GM19193 (cell line): ENCODE results near the gene SEL1L3.

ENCODE experiments used
- POLR2A ChIP-seq: IDR thresholded peaks from 4 replicates; pipeline ENCODE4 v1.6.1; 2011; ENCODE audit not compliant: insufficient read depth, insufficient read length; ENCODE audit errors: extremely low read depth

SEL1L3 gene

DNA sequence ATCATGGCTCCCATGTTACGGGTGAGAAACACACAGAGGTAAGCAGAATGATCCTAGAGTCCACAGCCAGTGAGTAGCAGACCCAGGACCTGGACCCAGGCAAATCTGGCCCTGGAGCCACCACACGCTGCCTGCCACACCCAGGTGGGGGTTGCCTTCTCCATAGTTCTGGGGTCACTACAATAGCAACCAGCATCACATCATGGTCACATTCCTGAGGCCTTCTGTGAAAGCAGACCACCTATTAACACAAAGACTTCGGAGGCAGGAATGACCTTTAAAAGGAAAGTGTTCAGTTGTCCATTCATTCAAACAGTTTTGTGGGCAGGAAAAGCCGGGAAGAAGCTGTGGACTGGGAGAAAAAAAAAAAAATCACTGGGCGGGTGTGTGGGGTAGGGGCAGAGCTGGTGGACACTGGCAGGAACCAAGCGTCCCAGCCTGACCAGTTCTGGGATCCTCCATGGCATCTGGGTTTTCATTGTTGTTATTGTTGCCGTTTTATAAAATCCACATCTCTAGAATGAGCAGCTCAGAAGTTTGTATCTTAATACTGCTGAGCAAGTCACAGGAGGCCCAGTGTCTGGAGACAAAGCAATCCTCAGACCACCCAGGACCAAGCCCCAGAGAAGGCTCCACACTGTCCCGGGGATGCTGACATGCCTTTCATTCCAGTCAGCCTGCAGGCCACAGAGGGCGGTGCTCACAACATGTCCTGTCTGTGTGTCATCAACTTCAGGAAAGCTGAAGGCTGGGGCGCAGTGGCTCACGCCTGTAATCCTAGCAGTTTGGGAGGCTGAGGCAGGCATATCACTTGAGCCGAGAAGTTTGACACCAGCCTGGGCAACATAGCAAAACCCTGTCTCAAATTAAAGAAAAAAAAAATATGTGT lies 67.0 kb downstream of the SEL1L3 start:
- TF ChIP-seq POLR2A: no peak

GRCh38 chr4:25795091-25795490 lies 67.7 kb downstream of the SEL1L3 start:
- TF ChIP-seq POLR2A: no peak

DNA sequence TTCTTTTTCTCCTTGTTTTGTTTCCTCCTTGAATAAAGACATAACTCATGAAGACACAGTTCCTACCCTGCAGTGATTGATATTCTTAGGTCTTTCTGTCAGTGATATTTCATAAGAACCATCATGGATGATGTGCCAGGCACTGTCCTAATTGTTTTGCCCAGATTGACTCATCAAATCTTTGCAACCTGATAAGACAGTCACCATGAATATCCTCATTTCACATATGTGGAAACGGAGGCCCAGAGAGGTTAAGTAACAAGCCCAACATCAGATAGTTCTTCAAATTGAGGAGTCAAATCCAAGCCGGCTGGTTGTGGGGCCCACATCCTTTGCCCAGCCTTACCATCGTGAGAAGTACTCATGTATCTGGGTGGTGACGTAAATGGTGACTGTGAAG lies 69.9 kb downstream of the SEL1L3 start:
- TF ChIP-seq POLR2A: no peak

DNA sequence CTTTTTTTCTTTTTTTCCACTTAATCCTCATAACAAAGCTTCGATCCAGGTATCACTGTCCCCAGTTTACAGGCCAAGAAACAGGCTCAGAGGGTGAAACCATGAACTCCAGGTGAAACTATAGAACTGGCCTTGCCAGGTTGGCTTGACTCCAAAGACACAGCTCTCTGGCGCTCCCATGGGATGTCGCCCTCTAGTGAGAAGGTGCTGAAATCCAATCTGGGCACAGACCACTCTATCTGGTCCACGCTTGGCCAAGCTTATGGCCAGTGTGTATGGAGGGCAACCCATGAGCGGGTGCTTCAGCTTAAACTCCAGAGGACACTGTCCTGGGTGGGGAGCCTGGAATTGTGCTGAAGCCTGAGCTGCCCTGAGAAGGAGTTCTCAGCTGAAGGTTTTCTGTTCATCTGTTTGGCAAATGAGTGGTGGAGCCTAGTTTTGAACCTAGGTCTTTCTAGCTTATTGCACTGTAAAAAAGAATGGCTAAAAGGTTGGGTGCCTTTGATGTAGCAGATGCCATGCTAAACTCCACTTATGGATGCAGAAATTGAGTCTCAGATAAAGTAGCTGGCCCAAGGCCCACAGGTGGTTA lies 70.5 kb downstream of the SEL1L3 start:
- no peak for TF ChIP-seq POLR2A

GRCh38 chr4:25790024-25790423 lies 72.8 kb downstream of the SEL1L3 start:
- TF ChIP-seq POLR2A: no peak

- TF ChIP-seq POLR2A: no peak
Measured at GRCh38 chr4:25788703-25789238, 74.0 kb downstream of the SEL1L3 start.

DNA sequence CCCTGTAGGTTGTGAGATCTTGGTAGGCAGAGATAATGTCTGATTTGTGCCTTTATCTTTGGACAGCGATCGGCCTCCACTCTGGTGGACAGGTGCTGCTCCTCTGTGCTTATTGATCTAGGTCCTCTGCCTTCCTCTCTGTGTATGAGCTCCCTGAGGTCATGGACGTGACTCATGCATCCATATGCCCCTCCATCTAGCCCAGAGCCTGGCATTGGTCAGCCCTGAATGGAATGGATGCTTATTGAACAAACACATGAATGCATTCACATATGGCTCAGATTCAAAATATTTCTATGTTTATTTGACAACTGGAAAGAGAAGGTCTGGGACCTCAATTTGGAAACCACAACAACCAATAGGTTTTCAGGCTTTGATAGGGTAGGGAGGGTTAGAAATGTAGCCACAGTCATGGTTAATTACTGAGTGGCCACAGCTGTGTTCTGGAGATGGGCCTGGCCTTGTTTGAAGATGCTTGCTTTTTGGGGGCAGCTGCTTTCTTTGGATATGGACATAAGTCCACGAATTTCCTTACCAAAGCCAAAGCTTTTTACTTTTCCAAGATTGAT lies 76.2 kb downstream of the SEL1L3 start:
- no peak for TF ChIP-seq POLR2A

DNA sequence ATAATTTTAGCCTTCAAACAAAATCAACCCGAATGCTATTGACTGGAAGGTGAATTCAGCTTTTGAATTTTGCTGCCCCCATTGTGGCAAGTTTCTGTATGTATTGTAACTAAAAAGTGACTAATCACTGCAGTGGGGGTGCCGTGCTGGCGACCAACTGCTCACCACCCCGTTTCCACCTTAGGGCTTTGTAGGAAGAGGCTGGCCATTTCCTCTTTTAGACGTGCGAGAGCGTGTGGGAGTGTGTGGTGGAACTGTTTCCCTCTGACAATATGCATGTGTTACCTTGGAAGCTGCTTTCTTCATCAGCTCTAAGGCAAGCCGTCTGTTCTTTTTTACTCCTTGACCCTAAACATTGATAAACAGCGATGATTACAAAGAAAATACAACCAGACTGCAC lies 78.8 kb downstream of the SEL1L3 start:
- TF ChIP-seq POLR2A: no peak

- no peak for TF ChIP-seq POLR2A
Measured at GRCh38 chr4:25783126-25783525, 79.7 kb downstream of the SEL1L3 start.

GRCh38 chr4:25782482-25782881 lies 80.3 kb downstream of the SEL1L3 start:
- TF ChIP-seq POLR2A: no peak

DNA sequence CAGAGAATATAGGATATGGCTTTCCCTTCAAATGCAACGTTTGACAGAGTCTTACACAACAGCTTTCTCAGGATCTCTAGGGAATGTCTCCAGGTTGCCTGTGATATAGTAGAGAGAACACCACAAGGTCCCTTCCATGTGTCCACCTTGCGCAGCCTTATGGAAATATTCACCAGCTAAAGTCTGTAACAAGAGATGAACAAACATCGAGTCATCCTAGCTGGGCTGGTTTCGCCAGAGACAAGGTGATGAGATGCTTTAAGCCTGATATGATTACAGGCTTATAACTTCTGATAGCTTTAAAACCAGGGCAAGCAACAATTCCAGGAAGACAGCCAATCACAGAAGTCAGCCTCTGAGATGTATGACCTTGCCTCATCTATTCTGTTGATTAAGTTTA lies 83.8 kb downstream of the SEL1L3 start:
- TF ChIP-seq POLR2A: no peak

- TF ChIP-seq POLR2A: no peak
Measured at GRCh38 chr4:25776795-25777194, 86.0 kb downstream of the SEL1L3 start.

DNA sequence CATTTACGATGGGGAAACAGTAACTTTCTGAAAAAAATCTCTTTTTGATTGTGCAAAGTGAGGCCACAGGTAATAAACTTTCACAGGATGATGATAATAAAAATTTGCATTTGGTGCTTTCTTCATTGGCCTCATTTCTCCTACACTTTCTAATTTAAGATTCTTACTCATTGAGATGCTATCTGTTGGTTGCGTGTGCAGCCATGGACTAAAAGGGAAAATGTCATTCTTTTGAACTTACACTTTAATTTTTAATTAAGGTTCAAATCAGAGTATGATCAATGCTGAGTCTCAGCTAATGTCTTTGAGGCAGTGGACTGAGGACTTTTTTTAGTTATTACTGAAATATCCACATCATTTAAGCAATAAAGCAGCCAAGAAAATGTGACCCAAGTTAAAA lies 87.6 kb downstream of the SEL1L3 start:
- no peak for TF ChIP-seq POLR2A

GRCh38 chr4:25773358-25773757 lies 89.4 kb downstream of the SEL1L3 start:
- no peak for TF ChIP-seq POLR2A

- TF ChIP-seq POLR2A: no peak
Measured at GRCh38 chr4:25771672-25772071, 91.1 kb downstream of the SEL1L3 start.

DNA sequence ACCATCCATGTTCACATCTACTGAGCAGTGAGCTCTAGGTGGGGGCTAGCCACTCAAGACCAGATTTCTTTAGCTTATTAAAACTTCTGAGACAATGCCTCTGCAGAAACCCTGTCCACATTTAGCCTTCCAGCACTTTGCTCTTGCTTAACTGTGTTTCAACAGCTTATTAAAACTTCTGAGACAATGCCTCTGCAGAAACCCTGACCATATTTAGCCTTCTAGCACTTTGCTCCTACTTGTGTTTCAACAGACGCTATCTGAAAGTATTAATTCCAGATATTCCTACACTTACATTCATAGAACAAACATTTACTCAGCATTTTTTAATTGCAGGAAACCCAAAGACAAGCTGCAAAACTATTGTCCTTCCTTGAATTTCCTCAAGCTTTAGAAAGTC lies 91.9 kb downstream of the SEL1L3 start:
- no peak for TF ChIP-seq POLR2A
